Epithelial cell of alveolus of lung (primary cell): ENCODE data around the gene AOC2. TPM values are rescaled to one million over a fixed set of nuclear protein-coding genes. Genes with fewer than 3 reads are reported as not detected.

Experiments
- total RNA-seq: library from RNA; depleted of rRNA; stranded (reverse); fragments of >200 nt; gene quantifications from 2 replicates; pipeline ENCODE4 v1.2.1, GENCODE V29; 2015

AOC2 gene
- 0.26 and 0.72 TPM in 2 replicates for total RNA-seq

GRCh38 chr17:42844271-42844670, at the start of gene AOC2:
Gene AOC2 (plus strand): TSS chr17:42844580. CDS start chr17:42844627, 47 bp downstream.

GRCh38 chr17:42798383-42799380, 45.7 kb upstream of the AOC2 start, which contains the start of the genes CNTD1 and COA3:
Gene CNTD1 (plus strand): TSS chr17:42798861. CDS start chr17:42799068, 207 bp downstream.
Gene COA3 (minus strand): TSS chr17:42798704. CDS start chr17:42798681, 23 bp downstream.

GRCh38 chr17:42832934-42833766, 11.2 kb upstream of the AOC2 start, which contains the start of gene PSME3:
Gene PSME3 (plus strand): TSS chr17:42833397. CDS start chr17:42833632, 235 bp downstream.

GRCh38 chr17:42850954-42851353, 6.6 kb downstream of the AOC2 start, which contains the start of gene AOC3:
Gene AOC3 (plus strand): TSS chr17:42851199. CDS start chr17:42851344, 145 bp downstream.

Other genes starting within 250 kb of the AOC2 start
- gene RETREG3, start 235.2 kb upstream of the AOC2 start, total RNA-seq: 46.6 and 52.0 TPM in 2 replicates
- 35.1 and 68.0 TPM in 2 replicates for gene TUBG1, start 234.9 kb upstream of the AOC2 start, total RNA-seq
- gene TUBG2, start 185.3 kb upstream of the AOC2 start, total RNA-seq: 5.0 and 24.8 TPM in 2 replicates
- gene PLEKHH3, start 167.6 kb upstream of the AOC2 start, total RNA-seq: 10.2 and 30.8 TPM in 2 replicates
- gene CCR10, start 162.7 kb upstream of the AOC2 start, total RNA-seq: 2.0 and 3.0 TPM in 2 replicates
- gene CNTNAP1, start 162.0 kb upstream of the AOC2 start, total RNA-seq: 18.4 and 37.0 TPM in 2 replicates
- 5.3 and 8.7 TPM in 2 replicates for gene EZH1, start 99.5 kb upstream of the AOC2 start, total RNA-seq
- gene RAMP2, start 83.4 kb upstream of the AOC2 start, total RNA-seq: 0.78 TPM in 1 of 2 replicates, not detected in the other
- 89.2 and 114 TPM in 2 replicates for gene VPS25, start 71.1 kb upstream of the AOC2 start, total RNA-seq
- gene WNK4, start 64.0 kb upstream of the AOC2 start, total RNA-seq: 0.32 and 0.39 TPM in 2 replicates
- gene COA3, start 45.9 kb upstream of the AOC2 start, total RNA-seq: 66.1 and 67.1 TPM in 2 replicates
- gene CNTD1, start 45.7 kb upstream of the AOC2 start, total RNA-seq: not detected in 2 replicates
- gene BECN1, start 20.3 kb upstream of the AOC2 start, total RNA-seq: 69.4 and 110 TPM in 2 replicates
- gene PSME3, start 11.2 kb upstream of the AOC2 start, total RNA-seq: 57.6 and 88.3 TPM in 2 replicates
- gene AOC3, start 6.6 kb downstream of the AOC2 start, total RNA-seq: 0.13 and 1.5 TPM in 2 replicates
- not detected in 2 replicates for gene G6PC1, start 56.2 kb downstream of the AOC2 start, total RNA-seq
- 22.0 and 28.8 TPM in 2 replicates for gene AARSD1, start 119.9 kb downstream of the AOC2 start, total RNA-seq
- gene PTGES3L, start 135.5 kb downstream of the AOC2 start, total RNA-seq: 0.52 TPM in 1 of 2 replicates, not detected in the other
- gene RUNDC1, start 136.0 kb downstream of the AOC2 start, total RNA-seq: 7.9 and 9.5 TPM in 2 replicates
- gene RPL27, start 153.8 kb downstream of the AOC2 start, total RNA-seq: 1,977 and 2,082 TPM in 2 replicates
- 15.1 and 42.8 TPM in 2 replicates for gene IFI35, start 162.2 kb downstream of the AOC2 start, total RNA-seq
- 87.4 and 267 TPM in 2 replicates for gene VAT1, start 177.8 kb downstream of the AOC2 start, total RNA-seq
- 0.65 and 0.80 TPM in 2 replicates for gene RND2, start 180.7 kb downstream of the AOC2 start, total RNA-seq